Endodermal cell (in vitro differentiated cells): ENCODE measurements around the gene OGA. TPM values are rescaled to one million over a fixed set of nuclear protein-coding genes. Genes with fewer than 3 reads are reported as not detected.
A peak's percentile ranks its signal among the peaks of the same experiment; 100 is the strongest.

Experiments
- DNase-seq: peaks from one replicate; pipeline ENCODE4 v3.0.0-alpha.2; 2017
- H3K27ac ChIP-seq: 2 replicates; pipeline ENCODE4 v1.5.1; 2013; ENCODE audit warnings: mild to moderate bottlenecking, low read depth, low read length, moderate library complexity
- H3K27me3 ChIP-seq: 2 replicates; pipeline ENCODE4 v1.6.1; 2013; ENCODE audit warnings: mild to moderate bottlenecking, low read length, moderate library complexity; ENCODE audit not compliant: insufficient read depth, control insufficient read depth, poor library complexity, severe bottlenecking
- H3K36me3 ChIP-seq: 2 replicates; pipeline ENCODE4 v1.7.0; 2013; ENCODE audit warnings: mild to moderate bottlenecking, low read length, moderate library complexity; ENCODE audit not compliant: control insufficient read depth, insufficient read depth
- H3K4me1 ChIP-seq: one replicate; pipeline ENCODE4 v1.7.0; 2013; ENCODE audit warnings: low read length; ENCODE audit not compliant: control insufficient read depth, insufficient read depth
- H3K4me3 ChIP-seq: 2 replicates; pipeline ENCODE4 v1.5.1; 2013; ENCODE audit warnings: mild to moderate bottlenecking, low read length, moderate library complexity
- H3K9ac ChIP-seq: 2 replicates; pipeline ENCODE4 v1.6.1; 2013; ENCODE audit warnings: mild to moderate bottlenecking, low read length, moderate library complexity; ENCODE audit not compliant: poor library complexity, severe bottlenecking; ENCODE audit errors: extremely low read depth
- H3K9me3 ChIP-seq: 2 replicates; pipeline ENCODE4 v1.6.1; 2013; ENCODE audit warnings: mild to moderate bottlenecking, low read length, moderate library complexity; ENCODE audit not compliant: control insufficient read depth
- H3K27ac Mint-ChIP-seq: 2 replicates; pipeline ENCODE4 v1.8.0; 2020; ENCODE audit warnings: mixed read lengths
- H3K27me3 Mint-ChIP-seq: 2 replicates; pipeline ENCODE4 v1.8.0; 2021; ENCODE audit warnings: mild to moderate bottlenecking, mixed read lengths; ENCODE audit not compliant: insufficient read depth
- H3K36me3 Mint-ChIP-seq: 2 replicates; pipeline ENCODE4 v1.8.0; 2020; ENCODE audit warnings: low read depth, mixed read lengths
- H3K4me1 Mint-ChIP-seq: 2 replicates; pipeline ENCODE4 v1.8.0; 2020; ENCODE audit warnings: mixed read lengths
- H3K4me3 Mint-ChIP-seq: 2 replicates; pipeline ENCODE4 v1.8.0; 2020; ENCODE audit warnings: mild to moderate bottlenecking, moderate library complexity, mixed read lengths
- H3K9me3 Mint-ChIP-seq: 2 replicates; pipeline ENCODE4 v1.8.0; 2020; ENCODE audit warnings: mild to moderate bottlenecking, mixed read lengths
- WGBS, 2 experiments: methylation state at CpG; one replicate each; pipeline versions ENCODE4 v1.1.5 to v1.1.7; 2013; ENCODE audit warnings: missing lambda C conversion rate in 2 of 2, mixed read lengths in 1 of 2; ENCODE audit not compliant: insufficient coverage in 1 of 2, insufficient read length in 1 of 2; 5-methylcytosine and 5-hydroxymethylcytosine counted together
- total RNA-seq, 2 donors: library from RNA; stranded (reverse); fragmentation: NEBNext Ultra II Directional in 1 of 2; extraction: Animal tissue kit (Norgen Biotek cat#: 25700) in 1 of 2; gene quantifications; 2 replicates in 1 of 2; 3 replicates in 1 of 2; pipeline ENCODE4 v1.2.1, GENCODE V29; 2021
- TF ChIP-seq, protein P1 (sequence below): fragments of 200-600 bp; sonication (generic); conservative IDR thresholded peaks from 2 replicates; pipeline ENCODE4 v1.5.0; 2021; ENCODE audit warnings: antibody characterized with exemption, mild to moderate bottlenecking

OGA gene
- total RNA-seq, 2 donors from 2014 or later = 138 to 149 TPM

DNA sequence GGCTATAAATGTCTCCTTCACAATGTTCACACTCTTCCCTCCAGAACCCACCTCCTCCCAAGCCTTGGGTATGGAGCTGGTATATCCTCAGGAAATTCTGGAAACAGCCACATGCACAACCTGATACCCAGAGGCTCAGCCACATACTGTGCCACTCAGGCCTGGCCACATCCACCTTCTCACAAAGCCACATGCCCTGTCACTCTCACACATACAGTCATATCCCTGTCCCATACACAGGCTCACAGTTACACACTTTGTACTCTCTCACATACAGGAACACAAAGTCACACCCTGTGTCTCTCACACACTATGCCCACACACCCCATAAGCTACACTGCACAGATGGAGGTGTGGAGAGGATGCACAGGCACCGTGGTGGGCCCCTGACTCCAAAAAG, 15.2 kb upstream of the OGA start:
- peaks cover 5% of the 10 kb centered on the region for H3K4me1 Mint-ChIP-seq
- no peak for DNase-seq
- Histone ChIP-seq H3K27ac (no peak overlapping the region), H3K4me1 (no peaks in the 10 kb centered on the region), H3K4me3 (no peak overlapping the region), H3K36me3 (no peaks in the 10 kb centered on the region), H3K27me3 (no peaks in the 10 kb centered on the region), H3K9ac (no peak overlapping the region), H3K9me3 (no peaks in the 10 kb centered on the region)
- TF ChIP-seq, protein P1, sequence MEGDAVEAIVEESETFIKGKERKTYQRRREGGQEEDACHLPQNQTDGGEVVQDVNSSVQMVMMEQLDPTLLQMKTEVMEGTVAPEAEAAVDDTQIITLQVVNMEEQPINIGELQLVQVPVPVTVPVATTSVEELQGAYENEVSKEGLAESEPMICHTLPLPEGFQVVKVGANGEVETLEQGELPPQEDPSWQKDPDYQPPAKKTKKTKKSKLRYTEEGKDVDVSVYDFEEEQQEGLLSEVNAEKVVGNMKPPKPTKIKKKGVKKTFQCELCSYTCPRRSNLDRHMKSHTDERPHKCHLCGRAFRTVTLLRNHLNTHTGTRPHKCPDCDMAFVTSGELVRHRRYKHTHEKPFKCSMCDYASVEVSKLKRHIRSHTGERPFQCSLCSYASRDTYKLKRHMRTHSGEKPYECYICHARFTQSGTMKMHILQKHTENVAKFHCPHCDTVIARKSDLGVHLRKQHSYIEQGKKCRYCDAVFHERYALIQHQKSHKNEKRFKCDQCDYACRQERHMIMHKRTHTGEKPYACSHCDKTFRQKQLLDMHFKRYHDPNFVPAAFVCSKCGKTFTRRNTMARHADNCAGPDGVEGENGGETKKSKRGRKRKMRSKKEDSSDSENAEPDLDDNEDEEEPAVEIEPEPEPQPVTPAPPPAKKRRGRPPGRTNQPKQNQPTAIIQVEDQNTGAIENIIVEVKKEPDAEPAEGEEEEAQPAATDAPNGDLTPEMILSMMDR = no peak
- H3K4me3 Mint-ChIP-seq = no peak overlapping the region
- H3K27me3 Mint-ChIP-seq = peaks cover 12% of the 10 kb centered on the region
- no peaks in the 10 kb centered on the region for H3K9me3 Mint-ChIP-seq
- no peak overlapping the region for H3K27ac Mint-ChIP-seq
- 100% methylated on average over 1 of the region's 1 CpG for WGBS, 2 experiments
- no peaks in the 10 kb centered on the region for H3K36me3 Mint-ChIP-seq

DNA sequence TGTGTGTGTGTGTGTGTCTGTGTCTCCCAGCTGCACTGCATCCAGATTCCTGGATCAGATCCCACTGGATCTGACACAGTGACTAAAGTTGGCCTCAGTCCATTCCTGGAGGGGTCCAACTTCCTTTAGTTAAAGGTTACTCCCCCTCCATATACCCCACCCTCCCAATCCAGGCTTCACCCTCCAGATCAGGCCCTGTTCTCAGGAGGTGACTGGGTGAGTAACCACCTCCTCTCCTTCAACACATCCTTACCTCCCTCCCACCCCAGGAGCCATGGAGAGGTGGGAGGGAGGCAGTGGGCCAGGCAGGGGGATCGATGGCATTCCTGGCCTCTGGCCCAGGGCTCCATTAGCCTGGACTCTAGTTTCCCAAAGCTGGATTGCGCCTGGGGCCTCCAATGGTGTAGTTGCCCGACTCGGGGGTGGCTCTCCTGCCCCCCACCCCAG, 14.1 kb upstream of the OGA start:
- H3K27ac ChIP-seq = no peak overlapping the region
- Mint-ChIP-seq H3K27me3 (peaks cover 13% of the 10 kb centered on the region), H3K4me1 (peaks cover 5% of the 10 kb centered on the region), H3K4me3 (no peak overlapping the region), H3K36me3 (no peaks in the 10 kb centered on the region), H3K9me3 (no peaks in the 10 kb centered on the region), H3K27ac (no peak overlapping the region)
- TF ChIP-seq, protein P1 = no peak
- H3K27me3 ChIP-seq = no peaks in the 10 kb centered on the region
- no peaks in the 10 kb centered on the region for H3K4me1 ChIP-seq
- no peak overlapping the region for H3K4me3 ChIP-seq
- WGBS, 2 experiments = 85% methylated on average over 4 of the region's 4 CpGs; no CpG with 5 or more reads in 1 of the 2 experiments
- DNase-seq = no peak
- H3K9ac ChIP-seq = no peak overlapping the region
- H3K9me3 ChIP-seq = no peaks in the 10 kb centered on the region
- no peaks in the 10 kb centered on the region for H3K36me3 ChIP-seq

DNA sequence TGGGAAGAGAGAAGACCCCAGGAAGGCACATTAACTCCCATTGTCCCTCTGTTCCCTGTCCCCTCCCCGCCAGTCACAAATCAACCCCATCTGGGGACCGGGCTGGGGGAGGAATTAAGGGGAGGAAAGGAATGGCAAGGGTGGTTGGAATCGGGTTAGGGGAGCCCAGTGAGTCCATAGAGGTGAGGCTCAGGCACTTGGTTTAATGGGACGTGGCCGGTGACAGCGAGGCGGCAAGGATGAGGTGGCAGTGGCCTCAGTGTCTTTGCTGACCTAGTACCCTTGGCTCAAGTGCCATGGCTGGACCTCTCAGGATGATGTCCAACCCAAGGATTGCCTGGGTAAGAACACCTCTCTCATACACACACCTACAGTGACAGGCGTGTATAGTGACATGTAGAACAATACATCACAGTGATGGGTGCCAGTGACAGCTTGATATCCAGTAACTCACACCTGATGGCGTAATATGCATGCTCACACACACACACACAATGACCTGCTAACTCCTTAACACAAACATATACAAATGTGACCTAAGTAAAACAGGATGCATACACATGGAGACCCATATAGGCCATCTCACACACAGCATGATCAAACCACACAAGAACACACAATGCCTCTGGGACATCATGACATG, 13.0 kb upstream of the OGA start:
- H3K27ac ChIP-seq = no peak overlapping the region
- H3K27me3 Mint-ChIP-seq = peaks cover 13% of the 10 kb centered on the region

More for the DNA sequence above, 13.0 kb upstream of the OGA start:
- Mint-ChIP-seq H3K4me3 (peak overlapping the region; percentile 66), H3K9me3 (no peaks in the 10 kb centered on the region), H3K27ac (peak overlapping the region; percentile 81), H3K4me1 (peaks cover 5% of the 10 kb centered on the region), H3K36me3 (no peaks in the 10 kb centered on the region)
- Histone ChIP-seq H3K36me3 (no peaks in the 10 kb centered on the region), H3K4me1 (no peaks in the 10 kb centered on the region), H3K9me3 (no peaks in the 10 kb centered on the region), H3K9ac (no peak overlapping the region), H3K27me3 (no peaks in the 10 kb centered on the region), H3K4me3 (peak overlapping the region; percentile 78)
- WGBS, 2 experiments = 80 to 90% methylated on average over 2 to 9 of the region's 9 CpGs
- no peak for DNase-seq
- TF ChIP-seq, protein P1 = no peak
